Measurements from ENCODE around the gene LRRC8D.

GRCh38 chr1:89890085-89890752 is 69.4 kb downstream of the LRRC8D start:
- TF ChIP-seq EZH2 (IDR thresholded peaks at IDR 0.05; ENCODE audit: insufficient read depth, poor library complexity, severe bottlenecking) (no peak), EZH2phosphoT487 (IDR thresholded peaks at IDR 0.05; ENCODE audit: insufficient read depth, low read depth) (no peak)

All from GM23248 (cell line).